Gastroesophageal sphincter (tissue), 3 donors: ENCODE results near the gene FOXB2.
"Not testable (repeated sequence)": the region's sequence is repeated elsewhere in the genome, so short reads cannot be mapped to it uniquely, and the experiment has no call there.

ENCODE experiments used
- CTCF ChIP-seq, 4 experiments: fragments of 200-600 bp in 2 of 4; fragments of 450-650 bp in 2 of 4; sonication (generic) in 1 of 4; IDR thresholded peaks; one replicate each; pipeline ENCODE4 v1.5.1; 2017 to 2019; ENCODE audit warnings: antibody characterized with exemption in 4 of 4, mild to moderate bottlenecking in 2 of 4, moderate library complexity in 2 of 4
- POLR2A ChIP-seq, 2 donors: fragments of 450-650 bp; IDR thresholded peaks; one replicate each; pipeline ENCODE4 v1.6.1; 2017; ENCODE audit warnings: antibody characterized with exemption in 2 of 2, mild to moderate bottlenecking in 2 of 2, moderate library complexity in 1 of 2
- POLR2AphosphoS5 ChIP-seq: sonication (generic); formaldehyde crosslinking; IDR thresholded peaks from one replicate; pipeline ENCODE4 v1.6.1; 2017; ENCODE audit warnings: antibody characterized with exemption

DNA sequence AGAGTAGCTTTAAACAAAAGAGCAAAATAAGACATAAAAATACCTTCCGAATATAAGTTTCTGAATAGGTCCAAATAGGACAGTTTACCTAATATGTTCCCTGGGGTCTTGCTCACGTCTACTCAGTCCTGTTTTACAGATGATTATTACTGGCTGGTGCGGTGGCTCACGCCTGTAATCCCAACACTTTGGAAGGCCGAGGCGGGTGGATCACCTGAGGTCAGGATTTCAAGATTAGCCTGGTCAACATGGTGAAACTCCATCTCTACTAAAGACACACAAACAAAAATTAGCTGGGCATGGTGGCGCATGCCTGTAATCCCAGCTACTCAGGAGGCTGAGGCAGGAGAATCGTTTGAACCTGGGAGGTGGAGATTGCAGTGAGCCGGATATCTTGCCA, 40.6 kb upstream of the FOXB2 start:
- TF ChIP-seq CTCF (IDR thresholded peaks at IDR 0.05); POLR2A (IDR thresholded peaks at IDR 0.05); POLR2AphosphoS5: not testable (repeated sequence)
